Posterior cingulate gyrus (tissue), 11 donors: Measurements from ENCODE around the gene STRN4.
"Not testable (repeated sequence)": the region's sequence is repeated elsewhere in the genome, so short reads cannot be mapped to it uniquely, and the experiment has no call there.

ENCODE experiments used
- DNase-seq, 10 donors: peaks; one replicate each; pipeline versions ENCODE4 v3.0.0 to v3.0.0-alpha.2; 2020 to 2021; ENCODE audit warnings: mixed read lengths in 3 of 10
- intact Hi-C: fragments of 100-400 bp; cut with DNase I; formaldehyde crosslinking; loops from one replicate; pipeline ENCODE4 v1.15.1; 2023

Gene STRN4

GRCh38 chr19:46775642-46776258 is 29.5 kb upstream of the STRN4 start:
- intact Hi-C loops = no loop called here
- no peak for DNase-seq

GRCh38 chr19:46773018-46773399 is 26.8 kb upstream of the STRN4 start:
- intact Hi-C loops = no loop called here
- DNase-seq = no peak

- intact Hi-C loops = no loop called here
- DNase-seq = no peak
Observed at GRCh38 chr19:46772170-46773017, 26.1 kb upstream of the STRN4 start.

- DNase-seq, intact Hi-C loops: not testable (repeated sequence)
Observed at GRCh38 chr19:46768746-46769145, 22.5 kb upstream of the STRN4 start.

GRCh38 chr19:46766569-46767317 is 20.5 kb upstream of the STRN4 start:
- intact Hi-C loops = no loop called here
- no peak for DNase-seq

GRCh38 chr19:46764817-46765291 is 18.6 kb upstream of the STRN4 start:
- no peak for DNase-seq
- intact Hi-C loops = no loop called here

GRCh38 chr19:46762245-46762890 is 16.1 kb upstream of the STRN4 start:
- DNase-seq = no peak
- intact Hi-C loops = no loop called here

- DNase-seq = no peak
- intact Hi-C loops = no loop called here
Observed at GRCh38 chr19:46761418-46761831, 15.2 kb upstream of the STRN4 start.

GRCh38 chr19:46760897-46761296 is 14.6 kb upstream of the STRN4 start:
- intact Hi-C loops, DNase-seq: not testable (repeated sequence)

- intact Hi-C loops = no loop called here
- DNase-seq = no peak
Observed at GRCh38 chr19:46760363-46760762, 14.1 kb upstream of the STRN4 start.

GRCh38 chr19:46759817-46760333 is 13.6 kb upstream of the STRN4 start:
- intact Hi-C loops = loop anchor here (5.0 kb wide), 1 partner anchor 232 kb away; no protein-coding TSS in a partner anchor

GRCh38 chr19:46759206-46759605 is 13.0 kb upstream of the STRN4 start:
- no peak for DNase-seq
- intact Hi-C loops = loop anchor here (5.0 kb wide), 1 partner anchor 233 kb away; no protein-coding TSS in a partner anchor

More at GRCh38 chr19:46759817-46760333, 13.6 kb upstream of the STRN4 start:
- no peak for DNase-seq

- DNase-seq = no peak
- intact Hi-C loops = loop anchor here (5.0 kb wide), 1 partner anchor 236 kb away; no protein-coding TSS in a partner anchor
Observed at GRCh38 chr19:46756544-46756888, 10.3 kb upstream of the STRN4 start.

- no peak for DNase-seq
- intact Hi-C loops = loop anchor here (5.0 kb wide), 1 partner anchor 236 kb away; no protein-coding TSS in a partner anchor
Observed at GRCh38 chr19:46755853-46756543, 9.7 kb upstream of the STRN4 start.

- DNase-seq = peak in 1 of 10 donors; percentile 63
- intact Hi-C loops = loop anchor here (5.0 kb wide), 1 partner anchor 237 kb away; no protein-coding TSS in a partner anchor
Observed at GRCh38 chr19:46755077-46755852, 9.0 kb upstream of the STRN4 start.

GRCh38 chr19:46753420-46754155 is 7.3 kb upstream of the STRN4 start:
- intact Hi-C loops = no loop called here
- peak in 2 of 10 donors; percentile 43 to 63 for DNase-seq

- intact Hi-C loops = no loop called here
- peak in 4 of 10 donors; percentile 19 to 62 (median 60) for DNase-seq
Observed at GRCh38 chr19:46748325-46749109, 2.3 kb upstream of the STRN4 start.
